Measurements from ENCODE around the gene NWD2.

- TF ChIP-seq POLR2A (IDR thresholded peaks at IDR 0.05) (no peak), POLR2AphosphoS5 (IDR thresholded peaks at IDR 0.05; ENCODE audit: insufficient read depth in 1 of 2, low read depth in 1 of 2) (no peak), CTCF (IDR thresholded peaks at IDR 0.05) (no peak)
These were observed 54.9 kb downstream of the NWD2 start for GRCh38 chr4:37299468-37299867.

Data from vagina (tissue), 2 donors.